Upper lobe of left lung (tissue), 4 donors: Measurements from ENCODE around the gene ANKFN1.

Source experiments
- CTCF ChIP-seq, 6 experiments: fragments of 450-650 bp in 4 of 6; fragments of 200-600 bp in 2 of 6; sonication (generic) in 2 of 6; IDR thresholded peaks; one replicate each; pipeline ENCODE4 v1.5.1; 2016 to 2019; ENCODE audit warnings: antibody characterized with exemption in 6 of 6
- POLR2AphosphoS5 ChIP-seq, 2 donors: sonication (generic); formaldehyde crosslinking; IDR thresholded peaks; one replicate each; pipeline ENCODE4 v1.5.1; 2017; ENCODE audit warnings: antibody characterized with exemption in 2 of 2

DNA sequence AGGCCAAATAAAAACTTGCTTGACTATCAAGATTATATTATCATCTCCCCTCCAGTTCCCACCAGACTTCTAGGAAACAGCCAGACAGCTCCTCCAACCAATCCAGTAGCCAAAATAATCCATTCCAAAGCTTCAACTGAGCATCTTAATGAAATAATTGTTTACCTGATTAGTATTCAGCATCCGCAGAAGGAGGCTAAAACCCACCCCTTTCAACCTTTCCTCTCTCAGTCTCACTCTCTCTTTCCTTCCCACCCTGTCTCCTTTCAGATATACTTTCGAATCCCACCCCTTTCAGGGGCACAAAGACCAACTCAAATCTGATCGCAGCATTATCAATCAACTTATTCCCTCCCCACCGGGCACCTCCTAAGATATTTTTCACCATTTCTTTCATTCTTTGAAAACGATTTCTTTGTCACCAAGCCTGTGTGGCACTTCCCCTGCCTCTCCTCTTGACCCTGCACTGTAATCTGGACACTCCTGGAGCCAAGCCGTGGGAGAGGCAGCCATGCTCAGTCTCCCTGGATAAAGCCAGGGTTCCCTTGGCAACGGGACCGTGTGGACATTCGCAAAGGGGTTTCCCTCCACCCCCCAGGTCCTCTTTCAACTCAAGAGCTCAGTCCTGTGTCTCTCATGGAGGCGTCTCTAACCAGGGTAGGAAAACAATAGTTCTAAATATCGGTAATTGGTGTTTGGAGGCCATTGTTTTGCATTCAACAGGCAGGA lies at the start of gene ANKFN1:
- TF ChIP-seq POLR2AphosphoS5 (IDR thresholded peaks at IDR 0.05) (no peak), CTCF (IDR thresholded peaks at IDR 0.05) (no peak)
